ENCODE data around the gene SLC25A1.

Gene SLC25A1

DNA sequence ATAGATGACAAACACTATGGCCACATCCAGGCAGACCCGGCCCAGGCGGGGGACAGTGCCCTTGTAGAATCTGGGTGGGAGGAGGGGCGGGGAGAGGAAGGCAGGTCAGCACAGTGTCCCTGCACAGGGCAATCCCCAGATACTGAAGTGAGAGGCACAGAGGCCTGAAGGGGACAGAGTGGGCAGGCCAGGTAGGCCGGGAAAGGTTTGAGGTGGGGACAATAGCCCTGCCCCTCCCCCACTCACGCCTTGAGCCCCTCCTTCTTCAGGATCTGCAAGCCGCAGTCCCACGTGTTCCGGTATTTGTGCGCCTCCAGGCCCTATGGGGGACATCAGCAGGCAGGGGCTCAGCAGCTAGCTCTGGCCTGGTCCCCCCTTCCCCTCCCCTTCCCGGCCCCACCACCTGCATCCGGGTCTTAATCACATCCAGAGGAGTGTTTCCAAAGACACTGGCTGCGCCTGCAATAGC, 2.3 kb downstream of the SLC25A1 start:
- Histone ChIP-seq H3K4me3 (ENCODE audit: low read depth in 1 of 2, low read length in 1 of 2) (no peak overlapping the region), H3K27me3 (peaks cover 9% of the 10 kb centered on the region), H3K9me3 (no peaks in the 10 kb centered on the region), H3K27ac (no peak overlapping the region), H3K36me3 (peaks cover 35% of the 10 kb centered on the region), H3K4me1 (ENCODE audit: control insufficient read depth in 1 of 2, insufficient read depth in 1 of 2, low read depth in 1 of 2, low read length in 1 of 2) (peaks cover 36 to 44% of the 10 kb centered on the region in 2 experiments)
- TF ChIP-seq, protein P1, sequence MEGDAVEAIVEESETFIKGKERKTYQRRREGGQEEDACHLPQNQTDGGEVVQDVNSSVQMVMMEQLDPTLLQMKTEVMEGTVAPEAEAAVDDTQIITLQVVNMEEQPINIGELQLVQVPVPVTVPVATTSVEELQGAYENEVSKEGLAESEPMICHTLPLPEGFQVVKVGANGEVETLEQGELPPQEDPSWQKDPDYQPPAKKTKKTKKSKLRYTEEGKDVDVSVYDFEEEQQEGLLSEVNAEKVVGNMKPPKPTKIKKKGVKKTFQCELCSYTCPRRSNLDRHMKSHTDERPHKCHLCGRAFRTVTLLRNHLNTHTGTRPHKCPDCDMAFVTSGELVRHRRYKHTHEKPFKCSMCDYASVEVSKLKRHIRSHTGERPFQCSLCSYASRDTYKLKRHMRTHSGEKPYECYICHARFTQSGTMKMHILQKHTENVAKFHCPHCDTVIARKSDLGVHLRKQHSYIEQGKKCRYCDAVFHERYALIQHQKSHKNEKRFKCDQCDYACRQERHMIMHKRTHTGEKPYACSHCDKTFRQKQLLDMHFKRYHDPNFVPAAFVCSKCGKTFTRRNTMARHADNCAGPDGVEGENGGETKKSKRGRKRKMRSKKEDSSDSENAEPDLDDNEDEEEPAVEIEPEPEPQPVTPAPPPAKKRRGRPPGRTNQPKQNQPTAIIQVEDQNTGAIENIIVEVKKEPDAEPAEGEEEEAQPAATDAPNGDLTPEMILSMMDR (IDR thresholded peaks at IDR 0.05) = no peak

DNA sequence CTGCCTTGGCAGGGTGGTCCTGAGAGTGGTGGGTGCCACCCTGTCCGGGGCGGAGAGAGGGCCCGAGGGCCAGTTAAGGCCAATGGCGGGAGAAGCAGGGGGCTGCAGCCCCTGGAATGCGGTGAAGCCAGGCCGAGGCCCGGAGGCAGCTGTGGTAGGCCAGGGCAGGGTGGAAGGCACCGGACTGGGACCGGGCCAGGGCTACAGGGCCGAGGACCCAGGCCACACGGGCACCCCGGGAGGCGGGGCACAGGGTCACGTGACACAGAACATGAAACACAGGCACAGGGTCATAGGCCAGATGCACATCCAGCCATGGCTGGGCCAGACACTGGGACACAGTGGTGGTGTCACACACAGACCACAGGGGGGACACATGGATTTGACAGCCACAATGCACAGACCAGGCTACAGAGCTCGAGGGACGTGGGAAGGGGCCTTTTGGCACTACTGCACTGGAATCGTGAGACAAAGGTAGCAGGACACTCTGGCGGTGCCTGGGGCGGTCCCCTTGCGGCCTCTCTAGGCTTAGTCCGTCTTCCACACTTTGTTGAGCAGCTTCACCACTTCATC, 2.8 kb downstream of the SLC25A1 start:
- H3K36me3 ChIP-seq = peaks cover 29% of the 10 kb centered on the region
- no peak overlapping the region for H3K27ac ChIP-seq
- peaks cover 42 to 49% of the 10 kb centered on the region in 2 experiments for H3K4me1 ChIP-seq (ENCODE audit: control insufficient read depth in 1 of 2, insufficient read depth in 1 of 2, low read depth in 1 of 2, low read length in 1 of 2)
- H3K4me3 ChIP-seq (ENCODE audit: low read depth in 1 of 2, low read length in 1 of 2) = no peak overlapping the region
- TF ChIP-seq, protein P1 (IDR thresholded peaks at IDR 0.05) = no peak
- H3K9me3 ChIP-seq = no peaks in the 10 kb centered on the region
- H3K27me3 ChIP-seq = peaks cover 14% of the 10 kb centered on the region

DNA sequence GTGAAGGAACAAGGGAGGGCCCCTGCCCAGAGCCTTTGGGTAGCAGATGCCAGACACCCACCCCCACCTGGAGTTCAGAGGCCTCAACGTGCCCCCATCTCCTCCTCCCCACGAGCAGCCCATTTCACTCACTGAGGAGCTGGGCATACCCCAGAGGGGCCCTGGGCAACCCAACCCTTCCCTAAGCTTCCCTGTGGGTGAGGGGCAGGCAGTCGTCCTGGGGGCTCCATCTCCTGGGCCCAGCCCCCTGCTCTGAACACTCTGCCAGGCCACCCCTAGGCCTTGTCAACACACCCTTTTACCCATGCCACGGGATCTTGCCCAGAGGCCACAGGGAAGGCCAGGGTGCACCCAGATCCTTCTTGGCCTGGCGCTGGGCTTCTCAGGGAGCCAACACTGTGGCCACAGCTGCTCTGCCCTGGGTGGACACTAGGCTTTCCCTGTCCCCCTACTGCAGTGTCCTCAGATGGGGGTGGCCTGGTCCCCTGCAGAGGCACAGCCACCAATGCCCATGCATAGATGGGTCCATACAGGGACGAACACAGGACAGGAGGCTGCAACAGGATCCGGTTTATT, 3.4 kb downstream of the SLC25A1 start:
- Histone ChIP-seq H3K36me3 (peaks cover 24% of the 10 kb centered on the region), H3K27me3 (peaks cover 20% of the 10 kb centered on the region), H3K9me3 (no peaks in the 10 kb centered on the region), H3K27ac (peak overlapping the region; percentile 66), H3K4me3 (ENCODE audit: low read depth in 1 of 2, low read length in 1 of 2) (no peak overlapping the region), H3K4me1 (ENCODE audit: control insufficient read depth in 1 of 2, insufficient read depth in 1 of 2, low read depth in 1 of 2, low read length in 1 of 2) (peaks cover 44 to 52% of the 10 kb centered on the region in 2 experiments)
- TF ChIP-seq, protein P1 (IDR thresholded peaks at IDR 0.05) = no peak

DNA sequence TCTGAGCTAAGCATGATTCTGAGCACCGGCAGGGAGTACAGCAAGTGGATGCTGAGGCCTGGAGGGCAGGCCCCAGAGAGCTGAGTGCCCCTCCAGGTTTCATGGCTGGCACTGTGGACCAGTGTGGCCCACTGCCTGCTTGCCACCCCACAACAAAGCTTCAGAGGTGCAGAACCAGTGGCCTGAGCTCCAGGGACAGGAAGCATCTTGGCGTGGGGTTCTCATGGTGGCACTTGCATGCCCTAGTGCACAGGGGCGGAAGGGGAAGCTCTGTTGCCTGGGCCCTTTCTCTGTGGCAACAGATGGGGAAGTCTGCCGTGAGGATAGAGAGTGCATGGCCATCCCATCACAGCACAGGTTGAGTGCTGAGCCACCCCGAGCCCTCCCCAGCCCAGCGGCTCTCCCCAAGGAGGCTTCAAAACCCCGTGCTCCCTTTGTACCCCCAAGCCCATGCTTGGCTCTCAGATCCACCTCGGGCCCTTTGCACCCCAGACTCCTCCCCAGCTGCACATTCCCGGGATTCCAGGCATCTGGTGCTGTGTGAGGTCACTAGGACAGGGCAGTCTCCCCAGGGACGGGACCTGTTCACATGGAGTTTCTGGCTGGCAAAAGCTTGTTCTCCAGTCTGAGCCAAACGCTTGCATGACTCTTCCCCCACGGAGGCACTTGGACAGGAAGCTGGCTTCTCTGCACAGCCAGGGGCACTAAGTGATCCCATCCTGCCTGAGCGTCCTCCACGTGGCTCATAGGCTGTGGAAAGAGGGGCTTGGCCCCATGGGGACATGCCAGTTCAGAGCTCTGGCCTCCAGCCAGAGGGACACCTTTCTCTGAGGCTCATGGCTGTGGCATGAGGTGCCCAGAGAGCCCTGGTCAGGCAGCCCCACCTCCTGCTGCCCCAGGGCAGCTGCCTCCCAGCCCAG, 4.2 kb downstream of the SLC25A1 start:
- TF ChIP-seq, protein P1 (IDR thresholded peaks at IDR 0.05) = no peak
- Histone ChIP-seq H3K4me3 (ENCODE audit: low read depth in 1 of 2, low read length in 1 of 2) (no peak overlapping the region), H3K36me3 (peaks cover 17% of the 10 kb centered on the region), H3K9me3 (no peaks in the 10 kb centered on the region), H3K4me1 (ENCODE audit: control insufficient read depth in 1 of 2, insufficient read depth in 1 of 2, low read depth in 1 of 2, low read length in 1 of 2) (peaks cover 37 to 47% of the 10 kb centered on the region in 2 experiments), H3K27me3 (peaks cover 27% of the 10 kb centered on the region), H3K27ac (peak overlapping the region; percentile 66)

DNA sequence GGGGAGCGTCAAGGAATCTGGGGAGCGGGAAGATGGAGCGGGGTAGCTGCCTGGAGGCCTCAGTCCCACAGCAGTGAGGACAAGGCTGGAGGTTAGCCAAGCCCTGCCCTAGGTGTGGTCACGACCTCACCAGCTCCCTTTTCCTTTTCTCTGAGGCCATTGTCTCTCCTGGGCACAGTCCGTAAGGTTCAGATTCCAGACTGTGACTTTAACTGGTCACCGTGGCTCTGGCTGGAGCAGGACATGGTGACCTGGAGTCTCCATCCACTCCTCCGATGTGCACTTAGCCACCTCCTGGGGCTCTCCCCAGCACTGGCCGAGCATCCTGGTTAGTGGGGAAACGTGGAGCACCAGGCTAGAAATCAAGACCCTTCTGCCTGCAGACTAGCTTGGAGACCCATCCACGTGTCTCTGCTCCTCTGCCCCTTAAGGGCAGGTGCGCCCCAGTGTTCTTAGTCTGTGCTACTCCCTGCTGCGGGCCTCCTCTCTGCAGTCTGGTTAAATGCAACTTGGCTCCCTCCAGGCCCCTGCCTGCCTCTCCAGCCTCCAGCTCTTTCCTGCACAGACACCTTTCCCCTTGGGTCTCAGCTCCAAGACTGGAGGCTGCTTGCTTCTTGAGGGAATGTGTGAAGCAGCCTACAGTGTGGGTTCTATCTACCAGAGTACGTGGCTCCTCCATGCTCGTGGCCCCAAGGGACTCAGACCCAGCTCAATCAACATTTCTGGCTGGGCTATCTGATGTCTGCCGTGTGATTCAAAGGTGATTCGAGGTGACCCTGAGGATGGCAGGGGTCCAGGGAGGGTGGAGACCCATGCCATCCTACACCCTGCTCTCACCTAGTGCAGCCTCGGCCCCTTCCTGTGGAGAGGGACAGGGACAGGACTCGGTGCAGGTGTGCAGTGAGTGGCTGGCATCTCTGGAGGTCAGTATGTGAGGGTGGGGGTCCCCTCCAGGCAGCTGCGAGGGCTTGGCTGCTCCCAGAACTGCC, 5.2 kb downstream of the SLC25A1 start:
- H3K27me3 ChIP-seq = peaks cover 37% of the 10 kb centered on the region
- H3K27ac ChIP-seq = peak overlapping the region; percentile 66
- no peaks in the 10 kb centered on the region for H3K9me3 ChIP-seq
- peaks cover 17% of the 10 kb centered on the region for H3K36me3 ChIP-seq
- TF ChIP-seq, protein P1 (IDR thresholded peaks at IDR 0.05) = no peak
- peaks cover 31 to 40% of the 10 kb centered on the region in 2 experiments for H3K4me1 ChIP-seq (ENCODE audit: control insufficient read depth in 1 of 2, insufficient read depth in 1 of 2, low read depth in 1 of 2, low read length in 1 of 2)
- no peak overlapping the region for H3K4me3 ChIP-seq (ENCODE audit: low read depth in 1 of 2, low read length in 1 of 2)
